ENCODE data around the gene PLEKHG4.

DNA sequence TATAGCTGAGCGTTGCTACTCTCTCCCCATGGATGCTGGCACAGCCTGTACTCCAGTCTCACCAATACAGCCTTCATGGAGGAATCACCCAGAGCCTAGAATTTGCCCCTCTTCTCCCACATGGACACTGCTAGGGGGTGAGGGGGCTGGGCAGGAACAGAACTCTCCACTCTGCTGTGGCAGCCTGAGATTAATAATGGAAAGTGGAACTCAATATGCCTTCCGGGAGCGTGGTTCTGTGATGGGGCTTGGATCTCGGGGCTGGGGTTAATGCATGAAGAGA is 29.3 kb upstream of the PLEKHG4 start:
- no peak for TF ChIP-seq ZNF274 (IDR thresholded peaks at IDR 0.05; ENCODE audit: low read depth, low read length)
- no peak for TF ChIP-seq SUZ12 (IDR thresholded peaks at IDR 0.05; ENCODE audit: extremely low read depth, insufficient read depth, insufficient read length)

Measured in NT2/D1 (cell line).